ENCODE data around the gene ZSWIM8. TPM values are rescaled to one million over a fixed set of nuclear protein-coding genes. Genes with fewer than 3 reads are reported as not detected.
A peak's percentile ranks its signal among the peaks of the same experiment; 100 is the strongest.

The ZSWIM8 gene
- total RNA-seq, 1 donor: 76.7 TPM

- no peaks in the 10 kb centered on the region for H3K9me3 ChIP-seq (ENCODE audit: low read depth, low read length)
- no peaks in the 10 kb centered on the region for H3K27me3 ChIP-seq (ENCODE audit: insufficient read depth, low read length)
- H3K27ac ChIP-seq (ENCODE audit: low read depth, low read length): no peak overlapping the region
- DNase-seq (ENCODE audit: insufficient read length, low spot score, missing footprints): peak; percentile 10
- TF ChIP-seq, protein P1, sequence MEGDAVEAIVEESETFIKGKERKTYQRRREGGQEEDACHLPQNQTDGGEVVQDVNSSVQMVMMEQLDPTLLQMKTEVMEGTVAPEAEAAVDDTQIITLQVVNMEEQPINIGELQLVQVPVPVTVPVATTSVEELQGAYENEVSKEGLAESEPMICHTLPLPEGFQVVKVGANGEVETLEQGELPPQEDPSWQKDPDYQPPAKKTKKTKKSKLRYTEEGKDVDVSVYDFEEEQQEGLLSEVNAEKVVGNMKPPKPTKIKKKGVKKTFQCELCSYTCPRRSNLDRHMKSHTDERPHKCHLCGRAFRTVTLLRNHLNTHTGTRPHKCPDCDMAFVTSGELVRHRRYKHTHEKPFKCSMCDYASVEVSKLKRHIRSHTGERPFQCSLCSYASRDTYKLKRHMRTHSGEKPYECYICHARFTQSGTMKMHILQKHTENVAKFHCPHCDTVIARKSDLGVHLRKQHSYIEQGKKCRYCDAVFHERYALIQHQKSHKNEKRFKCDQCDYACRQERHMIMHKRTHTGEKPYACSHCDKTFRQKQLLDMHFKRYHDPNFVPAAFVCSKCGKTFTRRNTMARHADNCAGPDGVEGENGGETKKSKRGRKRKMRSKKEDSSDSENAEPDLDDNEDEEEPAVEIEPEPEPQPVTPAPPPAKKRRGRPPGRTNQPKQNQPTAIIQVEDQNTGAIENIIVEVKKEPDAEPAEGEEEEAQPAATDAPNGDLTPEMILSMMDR (IDR thresholded peaks at IDR 0.05; ENCODE audit: extremely low read depth, low read depth, low read length): no peak
- H3K79me2 ChIP-seq (ENCODE audit: insufficient read depth, low read length): no peaks in the 10 kb centered on the region
- H4K20me1 ChIP-seq (ENCODE audit: insufficient read depth, low read length): peaks cover 3% of the 10 kb centered on the region
- H2AFZ ChIP-seq (ENCODE audit: low read length): no peak overlapping the region
- peaks cover 23% of the 10 kb centered on the region for H3K36me3 ChIP-seq (ENCODE audit: insufficient read depth, low read length)
- H3K4me1 ChIP-seq (ENCODE audit: insufficient read depth, low read length): peaks cover 14% of the 10 kb centered on the region
- H3K4me2 ChIP-seq (ENCODE audit: insufficient read depth, low read length): no peak overlapping the region
- no peak overlapping the region for H3K4me3 ChIP-seq (ENCODE audit: insufficient read depth, low read length)
These were observed 54.0 kb downstream of the ZSWIM8 start for GRCh38 chr10:73839276-73839966.

DNA sequence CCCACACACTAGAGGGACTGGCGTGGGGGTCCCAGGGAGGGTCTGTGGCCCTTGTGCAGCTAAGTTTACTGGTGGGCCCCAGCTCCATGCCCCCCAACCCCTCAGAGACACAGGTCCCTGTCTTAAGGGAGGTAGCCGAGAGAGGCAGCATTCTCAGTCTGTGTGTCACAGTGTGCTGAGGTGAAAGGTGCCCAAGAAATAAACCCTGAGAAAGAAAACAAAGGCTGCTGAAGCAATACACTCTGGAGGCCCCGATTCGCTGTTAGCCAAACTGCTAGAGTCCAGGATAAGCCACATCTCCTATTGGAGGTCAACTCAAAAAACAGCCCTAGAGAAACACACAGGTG, 54.6 kb downstream of the ZSWIM8 start:
- H3K4me1 ChIP-seq (ENCODE audit: insufficient read depth, low read length): peaks cover 14% of the 10 kb centered on the region
- no peaks in the 10 kb centered on the region for H3K27me3 ChIP-seq (ENCODE audit: insufficient read depth, low read length)
- H3K79me2 ChIP-seq (ENCODE audit: insufficient read depth, low read length): no peaks in the 10 kb centered on the region
- no peak overlapping the region for H3K27ac ChIP-seq (ENCODE audit: low read depth, low read length)
- TF ChIP-seq, protein P1 (IDR thresholded peaks at IDR 0.05; ENCODE audit: extremely low read depth, low read depth, low read length): no peak
- no peak overlapping the region for H2AFZ ChIP-seq (ENCODE audit: low read length)
- no peaks in the 10 kb centered on the region for H3K9me3 ChIP-seq (ENCODE audit: low read depth, low read length)
- H3K4me3 ChIP-seq (ENCODE audit: insufficient read depth, low read length): no peak overlapping the region
- H3K36me3 ChIP-seq (ENCODE audit: insufficient read depth, low read length): peaks cover 22% of the 10 kb centered on the region
- peak; percentile 60 for DNase-seq (ENCODE audit: insufficient read length, low spot score, missing footprints)
- H3K4me2 ChIP-seq (ENCODE audit: insufficient read depth, low read length): no peak overlapping the region
- peaks cover 3% of the 10 kb centered on the region for H4K20me1 ChIP-seq (ENCODE audit: insufficient read depth, low read length)

DNA sequence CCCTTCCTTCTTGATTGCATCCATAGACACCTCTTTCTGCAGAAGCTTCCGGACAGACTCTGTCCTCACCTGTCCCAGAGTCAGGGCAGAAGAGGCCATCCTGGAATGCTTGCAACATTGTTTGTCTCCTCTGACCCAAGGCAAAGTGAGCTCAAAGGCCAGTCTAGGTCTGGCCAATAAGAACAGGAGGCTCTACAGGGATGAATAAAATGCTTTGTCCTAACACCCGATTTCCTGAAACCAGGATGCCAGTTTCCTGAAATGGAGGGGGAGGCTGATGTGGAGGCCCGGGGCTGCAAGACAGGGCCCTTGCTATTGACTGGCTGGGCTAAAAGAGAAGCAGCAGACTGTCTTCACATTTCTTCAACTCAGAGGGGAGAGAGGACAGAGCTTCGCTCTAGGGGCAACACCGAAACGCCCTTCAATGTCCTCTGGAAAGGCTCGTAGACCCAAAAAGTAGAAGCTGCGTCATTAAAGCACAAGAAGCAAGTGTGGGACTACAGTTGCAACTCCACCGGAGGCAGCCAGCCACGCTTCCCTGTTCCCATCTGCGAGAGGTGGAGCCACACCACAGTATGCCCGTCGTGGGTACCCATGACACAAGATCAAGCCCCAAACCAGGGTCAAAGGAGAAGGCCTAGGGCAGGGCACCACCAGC, 55.1 kb downstream of the ZSWIM8 start:
- Histone ChIP-seq H4K20me1 (ENCODE audit: insufficient read depth, low read length) (peaks cover 3% of the 10 kb centered on the region), H3K27ac (ENCODE audit: low read depth, low read length) (no peak overlapping the region), H3K36me3 (ENCODE audit: insufficient read depth, low read length) (peaks cover 22% of the 10 kb centered on the region), H3K4me3 (ENCODE audit: insufficient read depth, low read length) (no peak overlapping the region), H3K4me1 (ENCODE audit: insufficient read depth, low read length) (peaks cover 14% of the 10 kb centered on the region), H3K9me3 (ENCODE audit: low read depth, low read length) (no peaks in the 10 kb centered on the region), H3K27me3 (ENCODE audit: insufficient read depth, low read length) (no peaks in the 10 kb centered on the region), H3K4me2 (ENCODE audit: insufficient read depth, low read length) (no peak overlapping the region), H3K79me2 (ENCODE audit: insufficient read depth, low read length) (no peaks in the 10 kb centered on the region), H2AFZ (ENCODE audit: low read length) (no peak overlapping the region)
- no peak for DNase-seq (ENCODE audit: insufficient read length, low spot score, missing footprints)
- TF ChIP-seq, protein P1 (IDR thresholded peaks at IDR 0.05; ENCODE audit: extremely low read depth, low read depth, low read length): no peak

DNA sequence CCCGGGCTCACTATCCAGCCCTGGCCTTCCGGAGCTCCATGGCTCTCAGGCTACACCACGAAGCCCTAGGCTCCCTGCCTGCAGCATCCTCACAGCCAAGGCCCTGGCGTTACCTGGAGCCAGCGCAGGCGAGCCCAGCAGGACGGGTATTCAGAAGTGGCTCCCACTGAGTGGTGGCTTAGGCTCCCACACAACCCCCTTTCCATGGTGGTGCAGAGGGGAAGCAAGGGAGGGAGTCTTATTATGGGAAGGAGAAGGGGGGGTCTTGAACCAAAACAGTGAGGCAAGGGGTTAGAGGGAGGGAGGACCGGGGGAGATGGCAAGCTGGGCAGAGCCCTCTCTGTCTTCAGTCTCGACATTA, 55.6 kb downstream of the ZSWIM8 start:
- Histone ChIP-seq H3K36me3 (ENCODE audit: insufficient read depth, low read length) (peaks cover 23% of the 10 kb centered on the region), H3K4me3 (ENCODE audit: insufficient read depth, low read length) (no peak overlapping the region), H3K9me3 (ENCODE audit: low read depth, low read length) (no peaks in the 10 kb centered on the region), H3K27ac (ENCODE audit: low read depth, low read length) (no peak overlapping the region), H3K79me2 (ENCODE audit: insufficient read depth, low read length) (no peaks in the 10 kb centered on the region), H4K20me1 (ENCODE audit: insufficient read depth, low read length) (peaks cover 3% of the 10 kb centered on the region), H3K4me1 (ENCODE audit: insufficient read depth, low read length) (peaks cover 14% of the 10 kb centered on the region), H2AFZ (ENCODE audit: low read length) (no peak overlapping the region), H3K27me3 (ENCODE audit: insufficient read depth, low read length) (no peaks in the 10 kb centered on the region), H3K4me2 (ENCODE audit: insufficient read depth, low read length) (no peak overlapping the region)
- TF ChIP-seq, protein P1 (IDR thresholded peaks at IDR 0.05; ENCODE audit: extremely low read depth, low read depth, low read length): no peak
- peak; percentile 58 for DNase-seq (ENCODE audit: insufficient read length, low spot score, missing footprints)
